HG03103 (cell line): ENCODE measurements around the gene ITPR2.

ENCODE experiments used
- ATAC-seq: cut with Tn5 transposase; IDR thresholded peaks from one replicate; pipeline ENCODE4 v1.9.1; 2021; ENCODE audit warnings: low read depth; ENCODE audit not compliant: unreplicated experiment

ITPR2 gene

DNA sequence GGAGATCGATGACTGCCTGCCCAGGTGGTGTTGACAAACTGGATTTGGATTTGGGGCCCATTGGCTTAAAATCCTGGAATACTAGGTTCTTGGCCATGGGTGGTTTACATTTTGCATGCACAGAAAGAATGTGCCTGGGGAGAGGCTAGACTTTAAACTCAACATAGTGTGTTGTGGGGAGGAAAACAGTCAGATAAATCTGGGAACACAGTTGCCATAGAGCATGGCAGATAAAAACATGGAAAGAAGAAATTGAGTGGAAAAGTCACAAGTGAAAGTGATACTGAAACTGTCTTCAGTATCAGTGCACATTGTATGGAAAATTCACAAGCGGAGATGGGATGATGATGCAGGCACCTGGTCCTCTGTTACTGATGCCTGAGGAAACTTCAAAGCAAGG, 542.4 kb downstream of the ITPR2 start:
- no peak for ATAC-seq

DNA sequence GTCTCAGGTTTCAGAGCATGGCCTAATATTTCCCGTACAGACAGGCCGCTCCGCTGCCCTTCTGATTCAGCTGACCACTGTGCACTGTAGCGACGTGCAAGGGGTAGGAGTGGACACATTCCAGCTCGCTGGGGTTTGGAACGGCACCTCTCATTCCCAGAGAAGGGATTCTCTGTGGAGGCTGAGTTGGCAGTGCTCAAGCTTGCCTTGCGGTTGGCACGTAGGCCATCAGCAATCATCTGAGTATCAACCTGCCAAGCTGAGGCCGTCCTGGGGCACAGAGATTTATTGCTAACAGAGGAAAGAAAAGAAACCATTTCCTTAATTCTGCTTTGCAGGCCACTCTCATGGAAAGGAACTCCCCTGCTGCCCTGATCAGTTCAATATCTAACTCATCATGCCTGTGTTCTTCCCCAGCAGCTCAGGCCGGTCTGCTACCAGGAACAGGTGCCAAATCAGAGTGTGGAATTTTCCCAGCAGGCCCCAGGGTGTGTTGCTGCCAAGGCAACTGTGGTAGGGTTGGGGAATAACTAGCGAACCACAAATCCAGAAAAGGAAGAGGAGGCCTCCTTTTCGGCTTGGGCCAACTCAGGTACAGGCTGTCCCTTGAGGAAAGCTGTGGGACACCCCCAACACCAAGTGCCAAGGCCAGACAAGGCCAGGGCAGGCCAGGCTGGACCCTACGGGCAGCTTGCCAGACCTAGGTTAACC, 545.2 kb downstream of the ITPR2 start:
- ATAC-seq = no peak
